A673 (cell line): ENCODE measurements around the gene NMRAL1. TPM values are rescaled to one million over a fixed set of nuclear protein-coding genes. Genes with fewer than 3 reads are reported as not detected.

Experiments
- BruUV-seq: library from RNA; stranded (reverse); fragments of 400-500 nt; replicated peaks from 2 replicates; lab custom pipeline; 2021; lab: Mats Ljungman, UMichigan
- CTCF ChIA-PET: fragments of 300-600 bp; sonication (Branson Sonifier 250); formaldehyde crosslinking; loops from one replicate; lab custom pipeline; 2022; ENCODE audit warnings: antibody characterized with exemption; lab: Charles Lee
- POLR2A ChIA-PET: fragments of 300-600 bp; sonication (Branson Sonifier 250); formaldehyde crosslinking; loops from one replicate; lab custom pipeline; 2022; ENCODE audit warnings: antibody characterized with exemption; ENCODE audit not compliant: low non-redundant PET; lab: Charles Lee
- DNase-seq: peaks from one replicate; pipeline ENCODE4 v3.0.0-alpha.2; 2015; ENCODE audit warnings: low spot score
- H3K27ac ChIP-seq: fragments of 200-600 bp; sonication (generic); 2 replicates; pipeline ENCODE4 v1.5.1; 2016; ENCODE audit warnings: mixed run types, low read depth, mild to moderate bottlenecking, mixed read lengths, antibody characterized with exemption, low read length; ENCODE audit not compliant: poor library complexity, severe bottlenecking
- H3K27me3 ChIP-seq: fragments of 200-600 bp; sonication (generic); replicated peaks from 2 replicates; pipeline ENCODE4 v1.6.1; 2017; ENCODE audit warnings: mixed run types, low read depth, mild to moderate bottlenecking, mixed read lengths, antibody characterized with exemption, low read length; ENCODE audit not compliant: insufficient read depth, poor library complexity
- H3K36me3 ChIP-seq: fragments of 200-600 bp; sonication (generic); 2 replicates; pipeline ENCODE4 v1.6.1; 2016; ENCODE audit warnings: mixed run types, mild to moderate bottlenecking, mixed read lengths, antibody characterized with exemption, low read length; ENCODE audit not compliant: insufficient read depth, poor library complexity, severe bottlenecking
- H3K4me1 ChIP-seq: fragments of 200-600 bp; sonication (generic); 2 replicates; pipeline ENCODE4 v1.6.1; 2017; ENCODE audit warnings: mixed run types, mild to moderate bottlenecking, mixed read lengths, antibody characterized with exemption, low read length; ENCODE audit not compliant: insufficient read depth, poor library complexity, severe bottlenecking
- H3K4me3 ChIP-seq: fragments of 200-600 bp; sonication (generic); 2 replicates; pipeline ENCODE4 v1.5.1; 2016; ENCODE audit warnings: low read depth, mixed run types, mild to moderate bottlenecking, mixed read lengths, low read length; ENCODE audit not compliant: poor library complexity, severe bottlenecking
- H3K9me3 ChIP-seq: fragments of 200-600 bp; sonication (generic); 2 replicates; pipeline ENCODE4 v1.6.1; 2016; ENCODE audit warnings: mixed run types, low read depth, mild to moderate bottlenecking, mixed read lengths, antibody characterized with exemption, low read length; ENCODE audit not compliant: poor library complexity, severe bottlenecking
- EZH2 ChIP-seq: fragments of 200-600 bp; sonication (generic); IDR thresholded peaks from 2 replicates; pipeline ENCODE4 v1.6.1; 2017; ENCODE audit warnings: borderline replicate concordance, low read depth, mild to moderate bottlenecking, mixed read lengths, antibody characterized with exemption, low read length; ENCODE audit not compliant: poor library complexity, severe bottlenecking
- intact Hi-C: fragments of 100-400 bp; cut with micrococcal nuclease; formaldehyde crosslinking; loops from one replicate; pipeline ENCODE4 v1.10.0; 2022; ENCODE audit not compliant: unreplicated experiment
- total RNA-seq: library from RNA; stranded (reverse); gene quantifications from 2 replicates; pipeline ENCODE4 v1.2.3, GENCODE V29; 2021
- TF ChIP-seq, protein P1 (sequence below): fragments of 300-800, 200-600 bp; sonication (generic); conservative IDR thresholded peaks from 2 replicates; pipeline ENCODE4 v1.5.1; 2017; ENCODE audit warnings: low read depth, mild to moderate bottlenecking, antibody characterized with exemption, low read length, moderate library complexity, mixed read lengths

Gene NMRAL1
- total RNA-seq, 1 experiment from 2014 or later, result 85.8 TPM

DNA sequence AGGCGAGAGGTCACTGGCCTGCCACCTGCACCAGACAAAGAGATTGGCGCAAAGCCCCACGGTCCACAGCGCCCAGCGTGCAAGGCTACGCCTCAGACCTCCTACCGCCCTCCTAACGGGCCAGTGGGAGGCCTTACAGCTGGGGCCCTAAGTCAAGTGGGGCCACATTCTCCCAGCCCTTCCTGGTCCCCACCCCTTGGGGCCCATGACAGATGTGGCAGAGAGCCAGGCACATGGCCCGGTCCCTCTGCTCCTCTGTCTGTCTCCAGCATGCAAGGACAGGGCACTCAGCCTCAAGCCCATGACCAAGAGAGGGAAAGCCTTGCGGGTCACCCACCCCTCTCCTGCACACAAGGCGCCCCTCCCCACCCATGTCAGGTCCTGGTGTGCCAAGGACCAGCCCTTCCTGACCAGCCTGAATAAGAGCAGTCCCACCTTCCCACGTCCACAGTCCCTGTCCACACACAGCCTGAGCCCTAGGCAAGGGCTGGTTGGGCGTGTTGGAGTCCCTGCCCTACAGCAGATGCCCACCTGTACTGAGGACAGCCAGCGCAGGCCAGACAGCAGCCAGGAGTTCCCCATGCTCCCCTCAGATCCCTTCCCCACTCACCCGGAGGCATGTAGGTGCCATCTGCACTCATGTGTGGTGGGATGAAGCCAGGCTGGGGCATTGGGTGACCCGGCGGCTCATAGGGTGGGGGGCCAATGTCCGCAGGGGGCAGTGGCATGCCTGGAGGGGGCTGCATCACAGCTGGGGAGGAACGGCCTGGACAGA is 38.8 kb upstream of the NMRAL1 start:
- no peak for DNase-seq
- H3K27me3 ChIP-seq, result no peaks in the 10 kb centered on the region
- peaks cover 13% of the 10 kb centered on the region for H3K36me3 ChIP-seq
- no peak overlapping the region for H3K27ac ChIP-seq
- H3K4me1 ChIP-seq, result no peaks in the 10 kb centered on the region
- no TSS peak for BruUV-seq
- no peaks in the 10 kb centered on the region for H3K9me3 ChIP-seq
- ChIA-PET CTCF (no interaction called here), POLR2A (interaction anchor here (0.5 kb wide), 1 partner anchor 45 kb away, joined by 4 read pairs; no protein-coding TSS in a partner anchor)
- H3K4me3 ChIP-seq, result no peak overlapping the region
- intact Hi-C loops, result no loop called here
- no peak for TF ChIP-seq EZH2
- TF ChIP-seq, protein P1, sequence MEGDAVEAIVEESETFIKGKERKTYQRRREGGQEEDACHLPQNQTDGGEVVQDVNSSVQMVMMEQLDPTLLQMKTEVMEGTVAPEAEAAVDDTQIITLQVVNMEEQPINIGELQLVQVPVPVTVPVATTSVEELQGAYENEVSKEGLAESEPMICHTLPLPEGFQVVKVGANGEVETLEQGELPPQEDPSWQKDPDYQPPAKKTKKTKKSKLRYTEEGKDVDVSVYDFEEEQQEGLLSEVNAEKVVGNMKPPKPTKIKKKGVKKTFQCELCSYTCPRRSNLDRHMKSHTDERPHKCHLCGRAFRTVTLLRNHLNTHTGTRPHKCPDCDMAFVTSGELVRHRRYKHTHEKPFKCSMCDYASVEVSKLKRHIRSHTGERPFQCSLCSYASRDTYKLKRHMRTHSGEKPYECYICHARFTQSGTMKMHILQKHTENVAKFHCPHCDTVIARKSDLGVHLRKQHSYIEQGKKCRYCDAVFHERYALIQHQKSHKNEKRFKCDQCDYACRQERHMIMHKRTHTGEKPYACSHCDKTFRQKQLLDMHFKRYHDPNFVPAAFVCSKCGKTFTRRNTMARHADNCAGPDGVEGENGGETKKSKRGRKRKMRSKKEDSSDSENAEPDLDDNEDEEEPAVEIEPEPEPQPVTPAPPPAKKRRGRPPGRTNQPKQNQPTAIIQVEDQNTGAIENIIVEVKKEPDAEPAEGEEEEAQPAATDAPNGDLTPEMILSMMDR, result no peak

- ChIA-PET POLR2A (interaction anchor here (0.5 kb wide), 1 partner anchor 45 kb away, joined by 4 read pairs; no protein-coding TSS in a partner anchor), CTCF (no interaction called here)
- BruUV-seq, result no TSS peak
- Histone ChIP-seq H3K9me3 (no peaks in the 10 kb centered on the region), H3K4me3 (no peak overlapping the region), H3K36me3 (peaks cover 21% of the 10 kb centered on the region), H3K27me3 (no peaks in the 10 kb centered on the region), H3K4me1 (no peaks in the 10 kb centered on the region), H3K27ac (no peak overlapping the region)
- intact Hi-C loops, result no loop called here
- DNase-seq, result no peak
- TF ChIP-seq, protein P1, result no peak
- no peak for TF ChIP-seq EZH2
Observed at GRCh38 chr16:4512473-4512872, 38.0 kb upstream of the NMRAL1 start.

GRCh38 chr16:4511441-4512082 is 37.1 kb upstream of the NMRAL1 start:
- DNase-seq, result peak; percentile 60
- ChIA-PET POLR2A (no interaction called here), CTCF (no interaction called here)
- peaks cover 28% of the 10 kb centered on the region for H3K36me3 ChIP-seq
- H3K27ac ChIP-seq, result no peak overlapping the region
- TF ChIP-seq, protein P1, result peak; percentile 68
- TF ChIP-seq EZH2, result no peak
- H3K27me3 ChIP-seq, result no peaks in the 10 kb centered on the region
- intact Hi-C loops, result no loop called here
- TSS peak; percentile 48 for BruUV-seq
- H3K4me3 ChIP-seq, result no peak overlapping the region
- no peaks in the 10 kb centered on the region for H3K9me3 ChIP-seq
- no peaks in the 10 kb centered on the region for H3K4me1 ChIP-seq
